ENCODE results near the gene APOC4. TPM values are rescaled to one million over a fixed set of nuclear protein-coding genes. Genes with fewer than 3 reads are reported as not detected.

APOC4 gene
- total and polyA plus RNA-seq, 4 donors = 1.0 to 420 (median 275) TPM

DNA sequence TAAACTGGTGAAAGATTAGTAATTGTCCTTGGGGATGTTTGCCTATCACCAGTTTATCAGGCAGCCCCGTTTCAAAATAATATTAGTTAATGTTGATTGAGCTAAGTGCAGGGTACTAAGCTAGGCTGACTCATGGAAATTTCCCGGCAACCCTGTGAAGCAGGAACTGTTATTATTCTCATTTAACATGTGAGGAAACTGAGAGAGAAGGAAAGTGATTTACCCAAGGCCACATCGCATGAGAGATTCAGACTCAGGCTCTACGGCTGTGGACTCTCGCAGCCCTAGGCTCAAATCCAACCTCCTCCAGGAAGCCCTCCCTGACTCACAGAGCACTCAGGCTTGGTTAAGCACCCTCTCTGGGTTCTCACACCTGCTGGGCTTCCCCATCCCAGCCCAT, 32.8 kb downstream of the APOC4 start:
- DNase-seq (ENCODE audit: low spot score) = no peak
- H3K9ac ChIP-seq (ENCODE audit: low read depth in 1 of 2, low read length in 2 of 2) = no peak overlapping the region
- no peak for TF ChIP-seq NR2F2 (IDR thresholded peaks at IDR 0.05)
- TF ChIP-seq, protein P1, sequence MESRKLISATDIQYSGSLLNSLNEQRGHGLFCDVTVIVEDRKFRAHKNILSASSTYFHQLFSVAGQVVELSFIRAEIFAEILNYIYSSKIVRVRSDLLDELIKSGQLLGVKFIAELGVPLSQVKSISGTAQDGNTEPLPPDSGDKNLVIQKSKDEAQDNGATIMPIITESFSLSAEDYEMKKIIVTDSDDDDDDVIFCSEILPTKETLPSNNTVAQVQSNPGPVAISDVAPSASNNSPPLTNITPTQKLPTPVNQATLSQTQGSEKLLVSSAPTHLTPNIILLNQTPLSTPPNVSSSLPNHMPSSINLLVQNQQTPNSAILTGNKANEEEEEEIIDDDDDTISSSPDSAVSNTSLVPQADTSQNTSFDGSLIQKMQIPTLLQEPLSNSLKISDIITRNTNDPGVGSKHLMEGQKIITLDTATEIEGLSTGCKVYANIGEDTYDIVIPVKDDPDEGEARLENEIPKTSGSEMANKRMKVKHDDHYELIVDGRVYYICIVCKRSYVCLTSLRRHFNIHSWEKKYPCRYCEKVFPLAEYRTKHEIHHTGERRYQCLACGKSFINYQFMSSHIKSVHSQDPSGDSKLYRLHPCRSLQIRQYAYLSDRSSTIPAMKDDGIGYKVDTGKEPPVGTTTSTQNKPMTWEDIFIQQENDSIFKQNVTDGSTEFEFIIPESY (IDR thresholded peaks at IDR 0.05) = no peak
- TF ChIP-seq FOXA2 (IDR thresholded peaks at IDR 0.05) = no peak
- no peak for TF ChIP-seq RAD21 (IDR thresholded peaks at IDR 0.05)
- TF ChIP-seq GABPA (IDR thresholded peaks at IDR 0.05 in 1 of 2, conservative IDR thresholded peaks at IDR 0.05 in 1 of 2) = no peak
- no peak overlapping the region for H3K4me3 ChIP-seq (ENCODE audit: low read depth in 1 of 3, low read length in 3 of 3)
- H3K36me3 ChIP-seq (ENCODE audit: control insufficient read depth in 4 of 4, insufficient read depth in 3 of 4, low read depth in 1 of 4, low read length in 3 of 4) = peaks cover 11 to 60% (median 40%) of the 10 kb centered on the region in 4 donors
- no peaks in the 10 kb centered on the region for H3K27me3 ChIP-seq (ENCODE audit: control insufficient read depth in 4 of 4, insufficient read depth in 4 of 4, low read length in 3 of 4)
- H3K9me3 ChIP-seq (ENCODE audit: control insufficient read depth in 4 of 4, low read length in 3 of 4) = no peaks in the 10 kb centered on the region
- peak overlapping the region in 1 of 2 donors; percentile 23 for H3K27ac ChIP-seq (ENCODE audit: low read depth in 1 of 2, low read length in 2 of 2)
- H3K4me1 ChIP-seq (ENCODE audit: control insufficient read depth in 4 of 4, insufficient read depth in 4 of 4, low read length in 3 of 4) = peaks cover 0 to 5% (median 2%) of the 10 kb centered on the region in 4 donors
- 78% methylated on average over 5 of the region's 5 CpGs for WGBS

GRCh38 chr19:44975444-44975843, 33.4 kb downstream of the APOC4 start:
- WGBS = 83% methylated on average over 4 of the region's 4 CpGs
- Histone ChIP-seq H3K27me3 (ENCODE audit: control insufficient read depth in 4 of 4, insufficient read depth in 4 of 4, low read length in 3 of 4) (no peaks in the 10 kb centered on the region), H3K36me3 (ENCODE audit: control insufficient read depth in 4 of 4, insufficient read depth in 3 of 4, low read depth in 1 of 4, low read length in 3 of 4) (peaks cover 11 to 59% (median 40%) of the 10 kb centered on the region in 4 donors), H3K4me1 (ENCODE audit: control insufficient read depth in 4 of 4, insufficient read depth in 4 of 4, low read length in 3 of 4) (peaks cover 0 to 5% (median 2%) of the 10 kb centered on the region in 4 donors), H3K9ac (ENCODE audit: low read depth in 1 of 2, low read length in 2 of 2) (no peak overlapping the region), H3K27ac (ENCODE audit: low read depth in 1 of 2, low read length in 2 of 2) (peak overlapping the region in 1 of 2 donors; percentile 23), H3K4me3 (ENCODE audit: low read depth in 1 of 3, low read length in 3 of 3) (no peak overlapping the region), H3K9me3 (ENCODE audit: control insufficient read depth in 4 of 4, low read length in 3 of 4) (no peaks in the 10 kb centered on the region)
- TF ChIP-seq FOXA1 (IDR thresholded peaks at IDR 0.05) = no peak
- TF ChIP-seq MAX (IDR thresholded peaks at IDR 0.05) = no peak
- no peak for TF ChIP-seq HNF4G (IDR thresholded peaks at IDR 0.05)
- no peak for TF ChIP-seq TAF1 (conservative IDR thresholded peaks at IDR 0.05)
- no peak for TF ChIP-seq REST (IDR thresholded peaks at IDR 0.05)
- TF ChIP-seq GABPA (IDR thresholded peaks at IDR 0.05 in 1 of 2, conservative IDR thresholded peaks at IDR 0.05 in 1 of 2) = no peak
- TF ChIP-seq JUND (IDR thresholded peaks at IDR 0.05) = no peak
- TF ChIP-seq, protein P1 (IDR thresholded peaks at IDR 0.05) = no peak
- TF ChIP-seq SP1 (IDR thresholded peaks at IDR 0.05) = no peak
- no peak for TF ChIP-seq FOXA2 (IDR thresholded peaks at IDR 0.05)
- no peak for TF ChIP-seq RXRA (IDR thresholded peaks at IDR 0.05)
- TF ChIP-seq, protein P2, sequence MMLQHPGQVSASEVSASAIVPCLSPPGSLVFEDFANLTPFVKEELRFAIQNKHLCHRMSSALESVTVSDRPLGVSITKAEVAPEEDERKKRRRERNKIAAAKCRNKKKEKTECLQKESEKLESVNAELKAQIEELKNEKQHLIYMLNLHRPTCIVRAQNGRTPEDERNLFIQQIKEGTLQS (IDR thresholded peaks at IDR 0.05) = no peak
- TF ChIP-seq CTCF (IDR thresholded peaks at IDR 0.05; ENCODE audit: low read depth, low read length, missing input control) = no peak
- no peak for TF ChIP-seq NR2F2 (IDR thresholded peaks at IDR 0.05)
- TF ChIP-seq RAD21 (IDR thresholded peaks at IDR 0.05) = no peak
- no peak for TF ChIP-seq YY1 (IDR thresholded peaks at IDR 0.05)
- TF ChIP-seq EGR1 (IDR thresholded peaks at IDR 0.05; ENCODE audit: low read depth in 2 of 2) = no peak
- TF ChIP-seq HNF4A (conservative IDR thresholded peaks at IDR 0.05) = no peak
- DNase-seq (ENCODE audit: low spot score) = no peak

Data from liver (tissue), 9 donors.